Muscle layer of duodenum (tissue), 2 donors: ENCODE results near the gene CDC42EP4.
A peak's percentile ranks its signal among the peaks of the same experiment; 100 is the strongest.

Experiments
- H3K27ac ChIP-seq: one replicate; pipeline ENCODE4 v1.7.0; 2013; ENCODE audit warnings: mild to moderate bottlenecking, low read length
- H3K27me3 ChIP-seq: one replicate; pipeline ENCODE4 v1.7.0; 2013; ENCODE audit warnings: low read depth, mild to moderate bottlenecking, control low read depth, low read length
- H3K36me3 ChIP-seq, 2 donors: one replicate each; pipeline ENCODE4 v1.7.0; 2013; ENCODE audit warnings: low read length in 2 of 2, control low read depth in 1 of 2, mild to moderate bottlenecking in 1 of 2; ENCODE audit not compliant: insufficient read depth in 2 of 2, control insufficient read depth in 1 of 2
- H3K4me1 ChIP-seq, 2 donors: one replicate each; pipeline ENCODE4 v1.7.0; 2013; ENCODE audit warnings: low read length in 2 of 2, mild to moderate bottlenecking in 2 of 2, control low read depth in 1 of 2, moderate library complexity in 1 of 2; ENCODE audit not compliant: insufficient read depth in 2 of 2, control insufficient read depth in 1 of 2
- H3K4me3 ChIP-seq, 2 donors: one replicate each; pipeline ENCODE4 v1.7.0; 2013; ENCODE audit warnings: low read length in 2 of 2, low read depth in 1 of 2, mild to moderate bottlenecking in 1 of 2
- H3K9me3 ChIP-seq, 2 donors: one replicate each; pipeline ENCODE4 v1.7.0; 2013; ENCODE audit warnings: low read length in 2 of 2, control low read depth in 1 of 2, mild to moderate bottlenecking in 1 of 2; ENCODE audit not compliant: control insufficient read depth in 1 of 2
- donor health status: healthy.

CDC42EP4 gene

GRCh38 chr17:73311781-73312641 lies at the start of gene CDC42EP4:
TSS of gene CDC42EP4 (minus strand) at chr17:73312001. CDS start at chr17:73286500, 25,501 bp downstream.
- Histone ChIP-seq H3K36me3 (no peaks in the 10 kb centered on the region), H3K4me1 (peaks cover under 1 to 27% of the 10 kb centered on the region in 2 donors), H3K4me3 (peak within 1 kb of the TSS; percentile 95 to 97), H3K27me3 (no peaks in the 10 kb centered on the region), H3K9me3 (no peaks in the 10 kb centered on the region), H3K27ac (peak within 1 kb of the TSS; percentile 97)

GRCh38 chr17:73360961-73361761 lies 49.4 kb upstream of the CDC42EP4 start:
- no peak overlapping the region for H3K4me3 ChIP-seq
- no peaks in the 10 kb centered on the region for H3K9me3 ChIP-seq
- no peak overlapping the region for H3K27ac ChIP-seq
- no peaks in the 10 kb centered on the region for H3K27me3 ChIP-seq
- H3K36me3 ChIP-seq, result no peaks in the 10 kb centered on the region
- peaks cover 0 to 40% of the 10 kb centered on the region in 2 donors for H3K4me1 ChIP-seq

- no peaks in the 10 kb centered on the region for H3K27me3 ChIP-seq
- no peaks in the 10 kb centered on the region for H3K36me3 ChIP-seq
- H3K9me3 ChIP-seq, result no peaks in the 10 kb centered on the region
- no peak overlapping the region for H3K27ac ChIP-seq
- H3K4me1 ChIP-seq, result peaks cover 0 to 46% of the 10 kb centered on the region in 2 donors
- H3K4me3 ChIP-seq, result no peak overlapping the region
Measured at GRCh38 chr17:73359987-73360410, 48.2 kb upstream of the CDC42EP4 start.

- no peak overlapping the region for H3K4me3 ChIP-seq
- no peaks in the 10 kb centered on the region for H3K27me3 ChIP-seq
- no peaks in the 10 kb centered on the region for H3K9me3 ChIP-seq
- peaks cover 0 to 46% of the 10 kb centered on the region in 2 donors for H3K4me1 ChIP-seq
- no peaks in the 10 kb centered on the region for H3K36me3 ChIP-seq
- no peak overlapping the region for H3K27ac ChIP-seq
Measured at GRCh38 chr17:73359352-73359751, 47.6 kb upstream of the CDC42EP4 start.

GRCh38 chr17:73358668-73359067 lies 46.9 kb upstream of the CDC42EP4 start:
- Histone ChIP-seq H3K36me3 (no peaks in the 10 kb centered on the region), H3K27ac (no peak overlapping the region), H3K27me3 (no peaks in the 10 kb centered on the region), H3K4me1 (peaks cover 0 to 46% of the 10 kb centered on the region in 2 donors), H3K9me3 (no peaks in the 10 kb centered on the region), H3K4me3 (no peak overlapping the region)

GRCh38 chr17:73357981-73358380 lies 46.2 kb upstream of the CDC42EP4 start:
- Histone ChIP-seq H3K4me1 (peaks cover 0 to 46% of the 10 kb centered on the region in 2 donors), H3K27ac (no peak overlapping the region), H3K4me3 (no peak overlapping the region), H3K36me3 (no peaks in the 10 kb centered on the region), H3K9me3 (no peaks in the 10 kb centered on the region), H3K27me3 (no peaks in the 10 kb centered on the region)

- no peak overlapping the region for H3K4me3 ChIP-seq
- no peak overlapping the region for H3K27ac ChIP-seq
- H3K36me3 ChIP-seq, result no peaks in the 10 kb centered on the region
- H3K27me3 ChIP-seq, result no peaks in the 10 kb centered on the region
- H3K4me1 ChIP-seq, result peaks cover 0 to 46% of the 10 kb centered on the region in 2 donors
- H3K9me3 ChIP-seq, result no peaks in the 10 kb centered on the region
Measured at GRCh38 chr17:73357318-73357717, 45.5 kb upstream of the CDC42EP4 start.

- Histone ChIP-seq H3K27ac (peak overlapping the region; percentile 16), H3K4me1 (peaks cover 0 to 46% of the 10 kb centered on the region in 2 donors), H3K36me3 (no peaks in the 10 kb centered on the region), H3K9me3 (no peaks in the 10 kb centered on the region), H3K4me3 (no peak overlapping the region), H3K27me3 (no peaks in the 10 kb centered on the region)
Measured at GRCh38 chr17:73356561-73357170, 44.9 kb upstream of the CDC42EP4 start.

GRCh38 chr17:73354423-73355284 lies 42.9 kb upstream of the CDC42EP4 start:
- Histone ChIP-seq H3K4me3 (no peak overlapping the region), H3K27me3 (no peaks in the 10 kb centered on the region), H3K36me3 (no peaks in the 10 kb centered on the region), H3K27ac (no peak overlapping the region), H3K4me1 (peaks cover 0 to 46% of the 10 kb centered on the region in 2 donors), H3K9me3 (no peaks in the 10 kb centered on the region)

- peaks cover 4 to 48% of the 10 kb centered on the region in 2 donors for H3K4me1 ChIP-seq
- H3K36me3 ChIP-seq, result no peaks in the 10 kb centered on the region
- H3K4me3 ChIP-seq, result no peak overlapping the region
- H3K27ac ChIP-seq, result no peak overlapping the region
- no peaks in the 10 kb centered on the region for H3K27me3 ChIP-seq
- no peaks in the 10 kb centered on the region for H3K9me3 ChIP-seq
Measured at GRCh38 chr17:73352261-73352660, 40.5 kb upstream of the CDC42EP4 start.
